Stomach smooth muscle (tissue), 2 donors: ENCODE measurements around the gene CATSPERZ.

Experiments
- H3K27ac ChIP-seq: one replicate; pipeline ENCODE4 v1.7.0; 2013; ENCODE audit warnings: mild to moderate bottlenecking, low read length, inconsistent platforms
- H3K27me3 ChIP-seq, 2 donors: one replicate each; pipeline ENCODE4 v1.7.0; 2013; ENCODE audit warnings: low read length in 2 of 2; ENCODE audit not compliant: insufficient read depth in 2 of 2, control insufficient read depth in 1 of 2
- H3K36me3 ChIP-seq, 2 donors: one replicate each; pipeline ENCODE4 v1.7.0; 2013; ENCODE audit warnings: low read length in 2 of 2; ENCODE audit not compliant: control insufficient read depth in 2 of 2, insufficient read depth in 2 of 2
- H3K4me1 ChIP-seq: one replicate; pipeline ENCODE4 v1.7.0; 2013; ENCODE audit warnings: low read length; ENCODE audit not compliant: control insufficient read depth, insufficient read depth
- H3K4me3 ChIP-seq, 2 donors: one replicate each; pipeline ENCODE4 v1.7.0; 2013; ENCODE audit warnings: low read length in 2 of 2
- H3K9ac ChIP-seq, 2 donors: one replicate each; pipeline ENCODE4 v1.7.0; 2013; ENCODE audit warnings: low read length in 2 of 2, mild to moderate bottlenecking in 1 of 2
- H3K9me3 ChIP-seq, 2 donors: one replicate each; pipeline ENCODE4 v1.7.0; 2013; ENCODE audit warnings: low read length in 2 of 2; ENCODE audit not compliant: control insufficient read depth in 2 of 2
- donor health status: healthy.
- donor health status: Pancreatic carcinoma.

CATSPERZ gene

DNA sequence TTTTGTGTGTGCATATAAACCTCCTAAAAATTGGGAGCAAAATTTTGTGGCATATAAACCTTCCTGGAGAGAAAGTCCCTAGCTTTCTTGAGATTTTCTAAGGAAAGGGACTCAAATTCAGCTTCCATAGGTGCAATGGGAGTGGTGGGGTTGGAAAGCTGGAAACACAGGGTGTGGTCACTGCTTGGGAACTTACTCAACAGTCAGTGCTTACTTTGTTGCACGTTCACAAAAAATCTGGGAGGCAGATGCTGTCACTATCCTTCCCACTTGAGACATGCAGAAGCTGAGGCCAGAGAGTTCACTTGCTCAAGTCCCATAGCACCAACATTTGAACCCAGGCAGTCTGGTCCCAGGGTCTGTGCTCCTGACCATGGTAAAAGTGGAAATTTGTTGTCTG, 3.9 kb upstream of the CATSPERZ start:
- peaks cover 37% of the 10 kb centered on the region for H3K4me1 ChIP-seq
- peaks cover 62 to 85% of the 10 kb centered on the region in 2 donors for H3K27me3 ChIP-seq
- H3K27ac ChIP-seq: no peak overlapping the region
- no peaks in the 10 kb centered on the region for H3K9me3 ChIP-seq
- no peak overlapping the region for H3K4me3 ChIP-seq
- H3K9ac ChIP-seq: no peak overlapping the region
- no peaks in the 10 kb centered on the region for H3K36me3 ChIP-seq

GRCh38 chr11:64296830-64297698, 3.1 kb upstream of the CATSPERZ start:
- Histone ChIP-seq H3K4me3 (no peak overlapping the region), H3K36me3 (no peaks in the 10 kb centered on the region), H3K4me1 (peaks cover 30% of the 10 kb centered on the region), H3K9me3 (no peaks in the 10 kb centered on the region), H3K27me3 (peaks cover 67 to 83% of the 10 kb centered on the region in 2 donors), H3K27ac (no peak overlapping the region), H3K9ac (no peak overlapping the region)

- H3K27ac ChIP-seq: no peak overlapping the region
- no peak overlapping the region for H3K9ac ChIP-seq
- H3K27me3 ChIP-seq: peaks cover 64 to 75% of the 10 kb centered on the region in 2 donors
- H3K4me3 ChIP-seq: no peak overlapping the region
- no peaks in the 10 kb centered on the region for H3K36me3 ChIP-seq
- peaks cover 25% of the 10 kb centered on the region for H3K4me1 ChIP-seq
- no peaks in the 10 kb centered on the region for H3K9me3 ChIP-seq
Observed at GRCh38 chr11:64297699-64298358, 2.3 kb upstream of the CATSPERZ start.

GRCh38 chr11:64298966-64299846, 952 bp upstream of the CATSPERZ start:
- Histone ChIP-seq H3K9ac (no peak overlapping the region), H3K9me3 (no peaks in the 10 kb centered on the region), H3K27me3 (peaks cover 55 to 66% of the 10 kb centered on the region in 2 donors), H3K4me3 (peak overlapping the region; percentile 12 to 60), H3K4me1 (peaks cover 32% of the 10 kb centered on the region), H3K36me3 (no peaks in the 10 kb centered on the region), H3K27ac (no peak overlapping the region)

- no peaks in the 10 kb centered on the region for H3K9me3 ChIP-seq
- H3K36me3 ChIP-seq: no peaks in the 10 kb centered on the region
- peak overlapping the region; percentile 98 for H3K27ac ChIP-seq
- H3K27me3 ChIP-seq: peaks cover 21 to 32% of the 10 kb centered on the region in 2 donors
- peaks cover 56% of the 10 kb centered on the region for H3K4me1 ChIP-seq
- peak overlapping the region; percentile 89 to 94 for H3K9ac ChIP-seq
- peak overlapping the region; percentile 76 to 86 for H3K4me3 ChIP-seq
Observed at GRCh38 chr11:64303109-64304031, 3.2 kb downstream of the CATSPERZ start.

DNA sequence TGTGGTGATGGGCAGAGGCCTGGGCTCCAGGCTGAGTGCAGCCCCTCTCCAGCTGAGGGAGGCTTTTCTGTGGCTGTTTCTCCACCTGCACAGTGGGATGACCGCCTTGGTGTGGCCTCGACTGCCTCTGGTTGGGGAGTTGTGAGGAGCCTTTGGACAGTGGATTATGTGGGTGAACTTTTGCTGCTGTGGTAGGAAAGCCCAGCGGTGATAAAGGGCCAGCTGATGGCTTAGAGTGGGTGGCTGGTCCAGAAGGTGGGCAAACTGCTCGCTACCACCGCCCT, 3.8 kb downstream of the CATSPERZ start:
- Histone ChIP-seq H3K9ac (peak overlapping the region; percentile 89 to 94), H3K9me3 (no peaks in the 10 kb centered on the region), H3K4me3 (peak overlapping the region; percentile 76 to 86), H3K27ac (peak overlapping the region; percentile 98), H3K4me1 (peaks cover 54% of the 10 kb centered on the region), H3K27me3 (peaks cover 20 to 26% of the 10 kb centered on the region in 2 donors), H3K36me3 (no peaks in the 10 kb centered on the region)

GRCh38 chr11:64304316-64305072, 4.3 kb downstream of the CATSPERZ start:
- Histone ChIP-seq H3K4me3 (peak overlapping the region; percentile 76 to 86), H3K27me3 (peaks cover 20 to 21% of the 10 kb centered on the region in 2 donors), H3K9ac (peak overlapping the region; percentile 89 to 94), H3K27ac (peak overlapping the region; percentile 98), H3K4me1 (peaks cover 49% of the 10 kb centered on the region), H3K9me3 (no peaks in the 10 kb centered on the region), H3K36me3 (no peaks in the 10 kb centered on the region)

- peaks cover 13 to 14% of the 10 kb centered on the region in 2 donors for H3K27me3 ChIP-seq
- H3K9ac ChIP-seq: peak within 1 kb of the TSS; percentile 89 to 94
- H3K36me3 ChIP-seq: no peaks in the 10 kb centered on the region
- H3K4me1 ChIP-seq: peaks cover 42% of the 10 kb centered on the region
- H3K9me3 ChIP-seq: no peaks in the 10 kb centered on the region
- H3K27ac ChIP-seq: peak within 1 kb of the TSS; percentile 98
- H3K4me3 ChIP-seq: peak within 1 kb of the TSS; percentile 76 to 86
Observed at GRCh38 chr11:64305075-64305690, 5.0 kb downstream of the CATSPERZ start, which contains the start of gene ESRRA. Gene ESRRA (plus strand): TSS chr11:64305524. CDS start chr11:64307180, 1,656 bp downstream.
